ENCODE results near the gene PIM1. TPM values are rescaled to one million over a fixed set of nuclear protein-coding genes. Genes with fewer than 3 reads are reported as not detected.

PIM1 gene
- total and polyA plus RNA-seq, 9 of the 15 experiments (the other 6 are each of a cell fraction or from before 2014, with no cell fraction given): 19.0 to 789 (median 212) TPM

DNA sequence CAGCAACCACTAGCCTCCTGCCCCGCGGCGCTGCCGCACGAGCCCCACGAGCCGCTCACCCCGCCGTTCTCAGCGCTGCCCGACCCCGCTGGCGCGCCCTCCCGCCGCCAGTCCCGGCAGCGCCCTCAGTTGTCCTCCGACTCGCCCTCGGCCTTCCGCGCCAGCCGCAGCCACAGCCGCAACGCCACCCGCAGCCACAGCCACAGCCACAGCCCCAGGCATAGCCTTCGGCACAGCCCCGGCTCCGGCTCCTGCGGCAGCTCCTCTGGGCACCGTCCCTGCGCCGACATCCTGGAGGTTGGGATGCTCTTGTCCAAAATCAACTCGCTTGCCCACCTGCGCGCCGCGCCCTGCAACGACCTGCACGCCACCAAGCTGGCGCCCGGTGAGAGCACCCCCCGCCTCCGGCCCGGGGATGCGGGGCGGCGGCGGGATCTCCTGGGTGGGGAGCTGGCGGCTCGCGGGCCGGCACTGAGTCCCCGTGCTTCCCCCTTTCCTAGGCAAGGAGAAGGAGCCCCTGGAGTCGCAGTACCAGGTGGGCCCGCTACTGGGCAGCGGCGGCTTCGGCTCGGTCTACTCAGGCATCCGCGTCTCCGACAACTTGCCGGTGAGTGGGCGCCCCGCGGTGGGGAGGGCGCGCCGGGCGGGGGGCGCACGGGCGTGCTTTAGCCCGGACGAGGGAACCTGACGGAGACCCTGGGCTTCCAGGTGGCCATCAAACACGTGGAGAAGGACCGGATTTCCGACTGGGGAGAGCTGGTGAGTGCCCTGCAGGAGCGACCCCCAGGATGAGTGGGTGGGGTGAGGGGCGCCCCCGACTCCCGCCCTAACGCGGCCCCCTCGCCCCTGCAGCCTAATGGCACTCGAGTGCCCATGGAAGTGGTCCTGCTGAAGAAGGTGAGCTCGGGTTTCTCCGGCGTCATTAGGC, 585 bp downstream of the PIM1 start (continued):
- TF ChIP-seq, protein P1, sequence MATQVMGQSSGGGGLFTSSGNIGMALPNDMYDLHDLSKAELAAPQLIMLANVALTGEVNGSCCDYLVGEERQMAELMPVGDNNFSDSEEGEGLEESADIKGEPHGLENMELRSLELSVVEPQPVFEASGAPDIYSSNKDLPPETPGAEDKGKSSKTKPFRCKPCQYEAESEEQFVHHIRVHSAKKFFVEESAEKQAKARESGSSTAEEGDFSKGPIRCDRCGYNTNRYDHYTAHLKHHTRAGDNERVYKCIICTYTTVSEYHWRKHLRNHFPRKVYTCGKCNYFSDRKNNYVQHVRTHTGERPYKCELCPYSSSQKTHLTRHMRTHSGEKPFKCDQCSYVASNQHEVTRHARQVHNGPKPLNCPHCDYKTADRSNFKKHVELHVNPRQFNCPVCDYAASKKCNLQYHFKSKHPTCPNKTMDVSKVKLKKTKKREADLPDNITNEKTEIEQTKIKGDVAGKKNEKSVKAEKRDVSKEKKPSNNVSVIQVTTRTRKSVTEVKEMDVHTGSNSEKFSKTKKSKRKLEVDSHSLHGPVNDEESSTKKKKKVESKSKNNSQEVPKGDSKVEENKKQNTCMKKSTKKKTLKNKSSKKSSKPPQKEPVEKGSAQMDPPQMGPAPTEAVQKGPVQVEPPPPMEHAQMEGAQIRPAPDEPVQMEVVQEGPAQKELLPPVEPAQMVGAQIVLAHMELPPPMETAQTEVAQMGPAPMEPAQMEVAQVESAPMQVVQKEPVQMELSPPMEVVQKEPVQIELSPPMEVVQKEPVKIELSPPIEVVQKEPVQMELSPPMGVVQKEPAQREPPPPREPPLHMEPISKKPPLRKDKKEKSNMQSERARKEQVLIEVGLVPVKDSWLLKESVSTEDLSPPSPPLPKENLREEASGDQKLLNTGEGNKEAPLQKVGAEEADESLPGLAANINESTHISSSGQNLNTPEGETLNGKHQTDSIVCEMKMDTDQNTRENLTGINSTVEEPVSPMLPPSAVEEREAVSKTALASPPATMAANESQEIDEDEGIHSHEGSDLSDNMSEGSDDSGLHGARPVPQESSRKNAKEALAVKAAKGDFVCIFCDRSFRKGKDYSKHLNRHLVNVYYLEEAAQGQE (IDR thresholded peaks at IDR 0.05; ENCODE audit: borderline replicate concordance): peak; percentile 35; the same call in 1 of the 2 replicates
- TF ChIP-seq, protein P1 (CRISPR knock-in tag; IDR thresholded peaks at IDR 0.05; ENCODE audit: low read depth): peak; percentile 76; the same call in 1 of the 2 replicates
- TF ChIP-seq BACH1 (tag; IDR thresholded peaks at IDR 0.05) (no peak), SRF (CRISPR knock-in tag; IDR thresholded peaks at IDR 0.05) (0 out of 4 replicates have a peak, but pooled peaks have one; percentile 42 to 59), PTRF (tag; IDR thresholded peaks at IDR 0.05) (no peak), CREB1 (IDR thresholded peaks at IDR 0.05) (no peak), CREB1 (CRISPR knock-in tag; IDR thresholded peaks at IDR 0.05) (0 out of 2 replicates have a peak, but pooled peaks have one; percentile 10), CREBBP (IDR thresholded peaks at IDR 0.05; ENCODE audit: low read depth, low read length) (no peak), ZNF408 (CRISPR knock-in tag; IDR thresholded peaks at IDR 0.05; ENCODE audit: low read depth) (no peak), MEF2A (IDR thresholded peaks at IDR 0.05; ENCODE audit: control insufficient read depth, low read depth, low read length) (no peak)
- TF ChIP-seq, protein P2, sequence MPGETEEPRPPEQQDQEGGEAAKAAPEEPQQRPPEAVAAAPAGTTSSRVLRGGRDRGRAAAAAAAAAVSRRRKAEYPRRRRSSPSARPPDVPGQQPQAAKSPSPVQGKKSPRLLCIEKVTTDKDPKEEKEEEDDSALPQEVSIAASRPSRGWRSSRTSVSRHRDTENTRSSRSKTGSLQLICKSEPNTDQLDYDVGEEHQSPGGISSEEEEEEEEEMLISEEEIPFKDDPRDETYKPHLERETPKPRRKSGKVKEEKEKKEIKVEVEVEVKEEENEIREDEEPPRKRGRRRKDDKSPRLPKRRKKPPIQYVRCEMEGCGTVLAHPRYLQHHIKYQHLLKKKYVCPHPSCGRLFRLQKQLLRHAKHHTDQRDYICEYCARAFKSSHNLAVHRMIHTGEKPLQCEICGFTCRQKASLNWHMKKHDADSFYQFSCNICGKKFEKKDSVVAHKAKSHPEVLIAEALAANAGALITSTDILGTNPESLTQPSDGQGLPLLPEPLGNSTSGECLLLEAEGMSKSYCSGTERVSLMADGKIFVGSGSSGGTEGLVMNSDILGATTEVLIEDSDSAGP (CRISPR knock-in tag; IDR thresholded peaks at IDR 0.05): no peak
